Measurements from ENCODE around the gene CHD1.
A peak's percentile ranks its signal among the peaks of the same experiment; 100 is the strongest.

Gene CHD1

DNA sequence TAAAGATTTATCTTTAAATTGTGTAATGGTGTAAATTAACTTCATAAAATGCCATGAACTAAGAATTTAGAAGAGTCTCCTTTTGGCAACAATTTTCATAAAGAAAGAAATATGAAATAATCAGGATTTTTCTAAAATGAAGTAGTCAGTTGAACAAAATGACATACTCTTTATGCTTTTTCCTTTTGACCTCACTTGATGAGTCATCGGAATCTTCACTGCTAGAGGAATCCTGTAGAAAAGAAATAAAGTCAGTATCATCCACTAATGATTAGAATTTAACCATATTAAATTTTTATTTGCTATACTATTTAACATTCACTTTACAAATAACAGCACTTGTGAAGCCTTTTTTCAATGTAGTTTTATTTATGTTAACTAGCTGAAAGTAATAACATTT is 26.1 kb downstream of the CHD1 start:
- Mint-ChIP-seq H3K36me3 (peaks cover 11 to 21% of the 10 kb centered on the region in 2 donors), H3K27ac (no peak overlapping the region), H3K9me3 (no peaks in the 10 kb centered on the region), H3K4me3 (no peak overlapping the region), H3K4me1 (peaks cover 6 to 7% of the 10 kb centered on the region in 2 donors), H3K27me3 (no peaks in the 10 kb centered on the region)
- no peak for DNase-seq
- no peak for ATAC-seq (replicated peaks)

GRCh38 chr5:98899456-98899855 is 29.4 kb downstream of the CHD1 start:
- Mint-ChIP-seq H3K27ac (no peak overlapping the region), H3K36me3 (peaks cover 15 to 28% of the 10 kb centered on the region in 2 donors), H3K27me3 (no peaks in the 10 kb centered on the region)

DNA sequence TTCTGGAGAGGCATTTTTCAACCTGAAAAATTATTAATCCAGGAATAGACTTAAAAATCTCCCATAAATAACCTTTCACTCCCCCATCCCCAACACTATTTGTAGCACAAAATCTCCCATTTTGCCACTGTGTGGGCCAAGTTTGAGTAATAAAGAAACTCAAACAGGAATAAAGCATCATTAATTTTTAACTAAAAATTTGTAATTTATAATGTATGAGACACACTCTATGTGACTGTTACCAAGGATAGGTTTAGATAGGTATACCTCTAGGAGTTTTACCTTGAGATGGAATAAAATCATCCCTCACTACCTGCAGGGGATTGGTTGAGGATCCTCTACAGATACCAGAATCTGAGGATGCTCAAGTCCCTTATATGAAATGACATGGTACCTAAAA is 30.1 kb downstream of the CHD1 start:
- ATAC-seq (replicated peaks) (no peak), DNase-seq (no peak)
- peaks cover 15 to 28% of the 10 kb centered on the region in 2 donors for H3K36me3 Mint-ChIP-seq
- H3K27me3 Mint-ChIP-seq = no peaks in the 10 kb centered on the region
- H3K27ac Mint-ChIP-seq = no peak overlapping the region
- H3K4me3 Mint-ChIP-seq = no peak overlapping the region
- H3K4me1 Mint-ChIP-seq = no peaks in the 10 kb centered on the region
- no peaks in the 10 kb centered on the region for H3K9me3 Mint-ChIP-seq

More at GRCh38 chr5:98899456-98899855, 29.4 kb downstream of the CHD1 start:
- no peaks in the 10 kb centered on the region for H3K4me1 Mint-ChIP-seq
- DNase-seq (no peak), ATAC-seq (replicated peaks) (no peak)
- no peaks in the 10 kb centered on the region for H3K9me3 Mint-ChIP-seq
- H3K4me3 Mint-ChIP-seq = no peak overlapping the region

- H3K4me3 Mint-ChIP-seq = no peak overlapping the region
- H3K9me3 Mint-ChIP-seq = no peaks in the 10 kb centered on the region
- H3K27me3 Mint-ChIP-seq = no peaks in the 10 kb centered on the region
- no peak overlapping the region for H3K27ac Mint-ChIP-seq
- H3K36me3 Mint-ChIP-seq = peaks cover 11 to 25% of the 10 kb centered on the region in 2 donors
- H3K4me1 Mint-ChIP-seq = no peaks in the 10 kb centered on the region
- DNase-seq = no peak
- ATAC-seq (replicated peaks) = no peak
These were observed 37.2 kb downstream of the CHD1 start for GRCh38 chr5:98891591-98891990.

GRCh38 chr5:98880598-98880997 is 48.2 kb downstream of the CHD1 start:
- no peak overlapping the region for H3K4me3 Mint-ChIP-seq
- peaks cover 2 to 18% of the 10 kb centered on the region in 2 donors for H3K4me1 Mint-ChIP-seq
- H3K36me3 Mint-ChIP-seq = peaks cover 22 to 46% of the 10 kb centered on the region in 2 donors
- H3K27me3 Mint-ChIP-seq = no peaks in the 10 kb centered on the region
- no peak for ATAC-seq (replicated peaks)
- no peaks in the 10 kb centered on the region for H3K9me3 Mint-ChIP-seq
- H3K27ac Mint-ChIP-seq = no peak overlapping the region
- no peak for DNase-seq

DNA sequence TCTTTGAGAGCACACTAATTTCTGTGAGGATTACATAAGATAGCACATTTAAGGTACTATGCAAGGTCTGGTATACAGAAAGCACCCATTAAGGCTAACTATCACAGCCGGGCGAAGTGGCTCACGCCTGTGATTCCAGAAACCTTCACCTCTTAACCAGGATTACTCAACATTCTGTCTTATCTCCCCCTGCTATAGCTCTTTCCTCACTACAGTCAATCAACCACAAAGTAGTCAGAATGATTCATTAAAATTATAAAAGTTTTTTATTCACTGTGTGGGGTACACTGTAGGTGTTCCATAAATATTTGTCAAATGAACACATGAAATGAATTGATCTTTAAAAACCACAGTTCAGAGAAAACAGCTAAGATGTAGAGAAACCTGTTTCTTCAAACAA is 48.7 kb downstream of the CHD1 start:
- Mint-ChIP-seq H3K4me1 (peaks cover 2 to 18% of the 10 kb centered on the region in 2 donors), H3K36me3 (peaks cover 24 to 46% of the 10 kb centered on the region in 2 donors), H3K27ac (no peak overlapping the region), H3K4me3 (no peak overlapping the region), H3K9me3 (no peaks in the 10 kb centered on the region), H3K27me3 (no peaks in the 10 kb centered on the region)
- ATAC-seq (replicated peaks) = no peak
- DNase-seq = no peak

DNA sequence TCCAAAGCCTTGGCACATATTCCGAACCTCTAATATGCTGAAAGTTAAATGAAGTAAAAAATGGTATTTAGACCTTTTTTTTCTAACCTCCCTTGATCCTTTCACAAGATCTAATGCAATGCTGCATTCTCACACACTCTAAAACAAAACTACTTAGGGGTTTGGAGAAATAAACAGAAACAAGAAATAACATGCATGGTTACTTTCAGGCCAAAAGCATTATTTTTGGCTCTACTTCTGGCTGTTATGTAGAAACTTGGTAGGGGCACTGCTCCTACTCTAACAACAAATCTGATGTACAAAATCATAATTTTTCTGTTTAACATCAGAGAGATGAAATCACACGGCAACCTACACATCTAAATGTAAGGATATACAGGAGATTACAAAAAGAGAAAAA is 51.2 kb downstream of the CHD1 start:
- H3K36me3 Mint-ChIP-seq = peaks cover 21 to 34% of the 10 kb centered on the region in 2 donors
- no peak for ATAC-seq (replicated peaks)
- H3K27ac Mint-ChIP-seq = no peak overlapping the region
- H3K4me3 Mint-ChIP-seq = no peak overlapping the region
- H3K27me3 Mint-ChIP-seq = no peaks in the 10 kb centered on the region
- H3K4me1 Mint-ChIP-seq = peaks cover 2 to 18% of the 10 kb centered on the region in 2 donors
- no peak for DNase-seq
- no peaks in the 10 kb centered on the region for H3K9me3 Mint-ChIP-seq

DNA sequence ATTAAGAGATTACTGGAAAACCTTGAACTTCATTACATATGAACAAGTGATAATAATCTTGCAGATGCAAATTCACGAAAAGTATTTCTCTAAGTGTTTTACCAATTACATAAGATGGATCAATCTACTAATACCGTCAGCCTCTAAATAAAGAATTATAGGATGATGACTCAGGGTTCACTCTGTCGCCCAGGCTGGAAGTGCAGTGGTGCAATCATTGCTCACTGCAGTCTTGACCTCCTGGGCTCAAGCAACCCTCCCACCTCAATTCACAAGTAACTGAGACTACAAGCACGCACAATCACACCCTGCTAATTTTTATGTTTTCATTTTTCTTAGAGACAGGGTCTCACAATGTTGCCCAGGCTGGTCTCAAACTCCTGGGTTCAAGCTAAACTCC is 56.1 kb downstream of the CHD1 start:
- Mint-ChIP-seq H3K27ac (no peak overlapping the region), H3K27me3 (no peaks in the 10 kb centered on the region), H3K4me3 (no peak overlapping the region), H3K4me1 (peaks cover 0 to 2% of the 10 kb centered on the region in 2 donors), H3K36me3 (peaks cover 19 to 40% of the 10 kb centered on the region in 2 donors), H3K9me3 (no peaks in the 10 kb centered on the region)
- no peak for DNase-seq
- no peak for ATAC-seq (replicated peaks)

DNA sequence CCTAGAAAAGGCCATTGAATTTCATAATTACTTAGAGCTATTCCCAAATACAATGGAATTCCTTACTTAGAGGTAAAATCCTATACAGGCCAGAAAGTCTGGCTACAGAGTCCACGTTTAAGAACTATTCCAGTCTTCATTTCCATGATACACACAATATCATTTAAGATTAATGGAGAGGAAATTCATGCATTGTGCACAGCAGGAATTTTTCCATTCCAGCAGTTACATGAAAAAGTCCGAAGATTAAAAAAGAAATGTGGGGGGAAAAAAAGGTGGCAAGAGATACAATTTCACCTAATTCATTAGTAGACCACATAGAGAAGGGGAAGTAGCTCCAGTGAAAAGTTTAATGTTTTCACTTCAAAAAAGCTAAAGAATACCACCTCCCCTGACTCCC is 63.1 kb downstream of the CHD1 start:
- peaks cover 0 to 7% of the 10 kb centered on the region in 2 donors for H3K4me1 Mint-ChIP-seq
- DNase-seq (no peak), ATAC-seq (replicated peaks) (no peak)
- no peak overlapping the region for H3K4me3 Mint-ChIP-seq
- H3K9me3 Mint-ChIP-seq = no peaks in the 10 kb centered on the region
- peak overlapping the region; percentile 37 for H3K27ac Mint-ChIP-seq
- H3K27me3 Mint-ChIP-seq = no peaks in the 10 kb centered on the region
- H3K36me3 Mint-ChIP-seq = peaks cover 30 to 39% of the 10 kb centered on the region in 2 donors

DNA sequence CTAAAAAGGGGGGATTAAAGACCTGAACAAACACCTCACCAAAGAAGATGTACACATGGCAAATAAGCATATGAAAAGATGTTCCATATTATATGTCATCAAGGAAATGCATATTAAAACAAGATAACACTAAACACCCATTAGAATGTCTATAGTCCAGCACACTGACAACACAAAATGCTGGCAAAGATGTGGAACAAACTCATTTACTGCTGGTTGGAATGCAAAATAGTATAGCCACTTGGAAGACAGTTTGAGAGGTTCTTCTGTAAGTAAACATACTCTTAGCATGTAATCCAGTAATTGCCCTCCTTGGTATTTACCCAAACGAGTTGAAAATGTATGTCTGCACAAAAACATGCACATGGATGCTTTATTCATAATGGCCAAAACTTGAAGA is 81.8 kb downstream of the CHD1 start:
- H3K9me3 Mint-ChIP-seq = peaks cover 0 to 2% of the 10 kb centered on the region in 2 donors
- DNase-seq = no peak
- H3K4me1 Mint-ChIP-seq = no peaks in the 10 kb centered on the region
- H3K27ac Mint-ChIP-seq = no peak overlapping the region
- no peak for ATAC-seq (replicated peaks)
- H3K36me3 Mint-ChIP-seq = peaks cover under 1% of the 10 kb centered on the region in 2 donors
- no peaks in the 10 kb centered on the region for H3K27me3 Mint-ChIP-seq
- H3K4me3 Mint-ChIP-seq = no peak overlapping the region

GRCh38 chr5:98846520-98846919 is 82.3 kb downstream of the CHD1 start:
- H3K27me3 Mint-ChIP-seq = no peaks in the 10 kb centered on the region
- no peak for ATAC-seq (replicated peaks)
- peaks cover 0 to 2% of the 10 kb centered on the region in 2 donors for H3K9me3 Mint-ChIP-seq
- no peak overlapping the region for H3K27ac Mint-ChIP-seq
- no peak overlapping the region for H3K4me3 Mint-ChIP-seq
- H3K36me3 Mint-ChIP-seq = no peaks in the 10 kb centered on the region
- H3K4me1 Mint-ChIP-seq = no peaks in the 10 kb centered on the region
- DNase-seq = no peak

GRCh38 chr5:98845878-98846277 is 82.9 kb downstream of the CHD1 start:
- Mint-ChIP-seq H3K36me3 (no peaks in the 10 kb centered on the region), H3K9me3 (peaks cover 0 to 2% of the 10 kb centered on the region in 2 donors), H3K27me3 (no peaks in the 10 kb centered on the region), H3K27ac (no peak overlapping the region), H3K4me3 (no peak overlapping the region), H3K4me1 (no peaks in the 10 kb centered on the region)
- no peak for DNase-seq
- ATAC-seq (replicated peaks) = no peak

DNA sequence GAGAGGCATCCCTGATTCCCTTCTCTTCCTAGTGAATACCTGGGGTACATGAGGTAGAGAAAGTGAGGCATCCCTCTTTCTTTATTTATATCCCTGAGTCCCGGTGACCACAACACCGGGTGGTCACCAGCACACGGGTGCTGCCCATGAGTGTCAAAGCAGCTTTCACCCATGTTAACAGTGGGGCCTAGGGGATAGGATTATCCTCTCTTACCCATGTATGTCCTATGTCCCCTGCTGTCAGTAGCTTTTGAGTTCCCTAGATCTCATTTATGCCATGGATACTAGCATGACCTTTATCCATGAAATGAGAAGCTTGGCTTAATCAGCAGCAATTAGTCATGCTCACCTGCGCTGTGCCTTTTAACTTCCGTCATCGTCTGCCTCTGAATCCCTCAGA is 83.9 kb downstream of the CHD1 start:
- no peaks in the 10 kb centered on the region for H3K4me1 Mint-ChIP-seq
- no peak for DNase-seq
- no peak for ATAC-seq (replicated peaks)
- H3K36me3 Mint-ChIP-seq = no peaks in the 10 kb centered on the region
- H3K27me3 Mint-ChIP-seq = no peaks in the 10 kb centered on the region
- H3K9me3 Mint-ChIP-seq = peaks cover 0 to 2% of the 10 kb centered on the region in 2 donors
- H3K27ac Mint-ChIP-seq = no peak overlapping the region
- H3K4me3 Mint-ChIP-seq = no peak overlapping the region

DNA sequence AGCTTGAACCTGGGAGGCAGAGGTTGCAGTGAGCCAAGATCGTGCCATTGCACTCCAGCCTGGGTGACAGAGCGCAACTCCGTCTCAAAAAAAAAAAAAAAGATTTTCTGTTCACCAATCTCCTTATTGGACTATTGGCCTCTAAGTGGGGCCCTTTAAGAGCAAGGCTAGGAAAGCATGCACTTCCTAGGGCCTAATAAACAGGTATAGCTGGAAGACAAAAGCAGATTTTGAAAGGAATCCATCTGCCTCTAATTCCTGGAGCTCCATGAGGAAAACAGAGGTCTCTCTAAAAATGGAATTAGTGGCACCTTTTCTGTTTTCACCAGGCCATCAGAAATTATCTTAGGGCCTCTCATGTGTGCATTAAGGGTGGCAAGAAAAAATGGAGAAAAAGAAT is 85.3 kb downstream of the CHD1 start:
- H3K9me3 Mint-ChIP-seq = peaks cover 0 to 2% of the 10 kb centered on the region in 2 donors
- H3K27ac Mint-ChIP-seq = no peak overlapping the region
- DNase-seq (no peak), ATAC-seq (replicated peaks) (no peak)
- no peak overlapping the region for H3K4me3 Mint-ChIP-seq
- no peaks in the 10 kb centered on the region for H3K4me1 Mint-ChIP-seq
- no peaks in the 10 kb centered on the region for H3K27me3 Mint-ChIP-seq
- H3K36me3 Mint-ChIP-seq = no peaks in the 10 kb centered on the region

DNA sequence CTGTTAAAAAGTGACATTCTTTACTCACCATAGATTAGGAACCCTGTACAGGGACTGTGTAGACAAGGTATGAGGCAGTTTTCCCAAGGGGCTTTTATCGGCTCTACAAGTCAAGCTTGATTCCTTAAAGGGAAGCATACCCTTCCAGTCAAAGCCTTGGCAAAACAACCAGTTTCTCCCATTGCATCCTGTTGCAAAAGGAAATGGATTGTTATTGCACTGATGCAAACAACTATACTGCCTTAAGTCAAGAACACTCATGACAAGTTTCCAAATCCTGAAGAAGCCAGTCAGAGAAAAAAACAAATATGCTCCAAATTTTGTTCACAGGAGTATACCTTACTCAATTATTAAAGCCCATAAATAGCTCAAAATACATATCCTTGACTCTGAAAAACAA is 87.9 kb downstream of the CHD1 start:
- H3K27ac Mint-ChIP-seq = no peak overlapping the region
- peaks cover 0 to 2% of the 10 kb centered on the region in 2 donors for H3K36me3 Mint-ChIP-seq
- ATAC-seq (replicated peaks) (no peak), DNase-seq (no peak)
- H3K27me3 Mint-ChIP-seq = no peaks in the 10 kb centered on the region
- H3K4me1 Mint-ChIP-seq = no peaks in the 10 kb centered on the region
- peaks cover 0 to 2% of the 10 kb centered on the region in 2 donors for H3K9me3 Mint-ChIP-seq
- H3K4me3 Mint-ChIP-seq = no peak overlapping the region

All from stimulated activated naive B cell treated with anti-CD40 and anti-IgM and Interleukin-4, amounts not matched to agents 10 μg/mL and 1 μg/mL and 100 μg/mL, for 72 hours (primary cell).